DOHH2 (cell line): ENCODE results near the gene SUPT4H1.

Experiments used
- EZH2phosphoT487 ChIP-seq: fragments of 200-600 bp; sonication (generic); IDR thresholded peaks from 2 replicates; pipeline ENCODE4 v1.6.1; 2017; ENCODE audit warnings: borderline replicate concordance, mild to moderate bottlenecking, antibody characterized with exemption, low read length, moderate library complexity, mixed read lengths
- TF ChIP-seq, protein P1 (sequence below): fragments of 200-600 bp; sonication (generic); IDR thresholded peaks from one replicate; pipeline ENCODE4 v1.5.1; 2014; ENCODE audit warnings: antibody characterized with exemption, mild to moderate bottlenecking, low read depth, low read length; ENCODE audit not compliant: poor library complexity, severe bottlenecking

DNA sequence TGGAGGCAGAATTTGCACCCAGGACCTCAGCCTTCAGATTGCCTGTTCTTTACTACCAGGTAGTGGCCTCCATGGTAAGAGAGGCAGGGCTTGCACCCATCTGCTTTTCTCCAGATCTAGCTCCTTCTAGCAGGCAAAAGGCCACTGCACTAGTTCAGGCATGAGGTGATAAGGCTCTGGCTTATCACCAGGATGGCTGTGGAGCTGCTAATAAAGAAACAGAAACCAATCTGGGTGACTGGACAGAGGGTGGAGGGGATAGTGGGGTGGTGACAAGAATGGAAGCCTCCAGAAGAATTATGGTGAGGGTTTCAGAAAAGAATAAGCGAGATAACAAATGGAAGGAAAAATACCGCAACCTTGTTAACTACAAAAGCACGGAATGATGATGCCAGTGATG, 15.5 kb upstream of the SUPT4H1 start:
- TF ChIP-seq, protein P1, sequence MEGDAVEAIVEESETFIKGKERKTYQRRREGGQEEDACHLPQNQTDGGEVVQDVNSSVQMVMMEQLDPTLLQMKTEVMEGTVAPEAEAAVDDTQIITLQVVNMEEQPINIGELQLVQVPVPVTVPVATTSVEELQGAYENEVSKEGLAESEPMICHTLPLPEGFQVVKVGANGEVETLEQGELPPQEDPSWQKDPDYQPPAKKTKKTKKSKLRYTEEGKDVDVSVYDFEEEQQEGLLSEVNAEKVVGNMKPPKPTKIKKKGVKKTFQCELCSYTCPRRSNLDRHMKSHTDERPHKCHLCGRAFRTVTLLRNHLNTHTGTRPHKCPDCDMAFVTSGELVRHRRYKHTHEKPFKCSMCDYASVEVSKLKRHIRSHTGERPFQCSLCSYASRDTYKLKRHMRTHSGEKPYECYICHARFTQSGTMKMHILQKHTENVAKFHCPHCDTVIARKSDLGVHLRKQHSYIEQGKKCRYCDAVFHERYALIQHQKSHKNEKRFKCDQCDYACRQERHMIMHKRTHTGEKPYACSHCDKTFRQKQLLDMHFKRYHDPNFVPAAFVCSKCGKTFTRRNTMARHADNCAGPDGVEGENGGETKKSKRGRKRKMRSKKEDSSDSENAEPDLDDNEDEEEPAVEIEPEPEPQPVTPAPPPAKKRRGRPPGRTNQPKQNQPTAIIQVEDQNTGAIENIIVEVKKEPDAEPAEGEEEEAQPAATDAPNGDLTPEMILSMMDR, result no peak
- no peak for TF ChIP-seq EZH2phosphoT487
